B cell (primary cell): ENCODE measurements around the gene KIR2DL1.
"Not testable (repeated sequence)": the region's sequence is repeated elsewhere in the genome, so short reads cannot be mapped to it uniquely, and the experiment has no call there.

Source experiments
- EZH2 ChIP-seq: IDR thresholded peaks from 2 replicates; pipeline ENCODE4 v1.6.1; 2012; ENCODE audit warnings: borderline replicate concordance, low read depth, mild to moderate bottlenecking, moderate library complexity, low read length; ENCODE audit not compliant: insufficient read depth, poor library complexity, severe bottlenecking
- TF ChIP-seq, protein P1 (sequence below): fragments of 200-600 bp; IDR thresholded peaks from one replicate; pipeline ENCODE4 v1.8.0; 2022; ENCODE audit warnings: antibody characterized with exemption, mild to moderate bottlenecking

DNA sequence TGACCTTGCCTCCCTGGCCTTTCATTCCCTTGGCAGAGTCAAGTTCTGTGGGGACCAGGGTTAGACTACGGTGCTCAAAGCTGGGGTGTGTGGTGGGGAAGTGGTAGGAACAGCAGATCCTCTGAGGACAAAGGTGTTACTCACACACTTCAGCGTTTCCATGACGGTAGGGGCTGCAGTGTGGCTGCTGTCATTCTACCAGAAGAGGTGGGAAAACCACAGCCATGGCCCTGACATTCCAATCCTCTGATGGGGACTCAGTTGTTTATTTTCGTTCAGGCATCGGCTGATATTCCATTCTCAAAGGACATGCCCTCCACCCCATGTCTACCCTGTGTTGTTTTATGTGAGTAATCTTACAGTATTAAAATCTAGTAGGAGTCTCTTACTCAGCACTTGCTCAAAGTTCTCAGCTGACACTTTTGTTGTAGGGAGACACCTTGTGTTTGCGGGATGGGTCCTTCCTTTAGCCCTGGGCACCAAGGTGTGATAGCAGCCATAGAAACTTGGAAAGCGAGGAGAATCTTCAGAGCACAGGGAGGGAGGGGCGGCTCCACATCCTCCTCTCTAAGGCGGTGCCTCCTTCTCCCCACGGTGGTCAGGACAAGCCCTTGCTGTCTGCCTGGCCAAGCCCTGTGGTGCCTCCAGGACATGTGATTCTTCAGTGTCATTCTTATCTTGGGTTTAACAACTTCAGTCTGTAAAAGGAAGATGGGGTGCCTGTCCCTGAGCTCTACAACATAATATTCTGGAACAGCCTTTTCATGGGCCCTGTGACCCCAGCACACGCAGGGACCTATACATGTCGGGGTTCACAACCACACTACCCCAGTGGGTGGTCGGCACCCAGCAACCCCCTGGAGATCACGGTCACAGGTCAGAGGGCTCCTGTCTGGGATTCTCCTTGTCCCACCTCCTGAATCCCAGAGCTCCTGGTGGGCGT is 1.7 kb downstream of the KIR2DL1 start:
- TF ChIP-seq EZH2 = not testable (repeated sequence)
- TF ChIP-seq, protein P1, sequence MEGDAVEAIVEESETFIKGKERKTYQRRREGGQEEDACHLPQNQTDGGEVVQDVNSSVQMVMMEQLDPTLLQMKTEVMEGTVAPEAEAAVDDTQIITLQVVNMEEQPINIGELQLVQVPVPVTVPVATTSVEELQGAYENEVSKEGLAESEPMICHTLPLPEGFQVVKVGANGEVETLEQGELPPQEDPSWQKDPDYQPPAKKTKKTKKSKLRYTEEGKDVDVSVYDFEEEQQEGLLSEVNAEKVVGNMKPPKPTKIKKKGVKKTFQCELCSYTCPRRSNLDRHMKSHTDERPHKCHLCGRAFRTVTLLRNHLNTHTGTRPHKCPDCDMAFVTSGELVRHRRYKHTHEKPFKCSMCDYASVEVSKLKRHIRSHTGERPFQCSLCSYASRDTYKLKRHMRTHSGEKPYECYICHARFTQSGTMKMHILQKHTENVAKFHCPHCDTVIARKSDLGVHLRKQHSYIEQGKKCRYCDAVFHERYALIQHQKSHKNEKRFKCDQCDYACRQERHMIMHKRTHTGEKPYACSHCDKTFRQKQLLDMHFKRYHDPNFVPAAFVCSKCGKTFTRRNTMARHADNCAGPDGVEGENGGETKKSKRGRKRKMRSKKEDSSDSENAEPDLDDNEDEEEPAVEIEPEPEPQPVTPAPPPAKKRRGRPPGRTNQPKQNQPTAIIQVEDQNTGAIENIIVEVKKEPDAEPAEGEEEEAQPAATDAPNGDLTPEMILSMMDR = not testable (repeated sequence)
